Kidney (tissue), 14 donors: ENCODE results near the gene CDX2. TPM values are rescaled to one million over a fixed set of nuclear protein-coding genes. Genes with fewer than 3 reads are reported as not detected.
A peak's percentile ranks its signal among the peaks of the same experiment; 100 is the strongest.

Source experiments
- DNase-seq, 5 donors: peaks; one replicate each; pipeline ENCODE4 v3.0.0-alpha.2; 2013 to 2020
- FAIRE-seq: peaks from 2 replicates; lab custom pipeline; 2012; peaks lifted over from hg19 to GRCh38; lab: Jason Lieb, UNC
- H3K27ac ChIP-seq, 2 donors: one replicate each; pipeline ENCODE4 v1.7.0; 2013; ENCODE audit warnings: low read depth in 2 of 2, low read length in 2 of 2, inconsistent platforms in 1 of 2
- H3K27me3 ChIP-seq: one replicate; pipeline ENCODE4 v1.7.1; 2013; ENCODE audit warnings: low read length, inconsistent platforms; ENCODE audit not compliant: control insufficient read depth, insufficient read depth
- H3K36me3 ChIP-seq, 3 donors: one replicate each; pipeline versions ENCODE4 v1.7.0 to v1.7.1; 2013; ENCODE audit warnings: low read length in 3 of 3, control low read depth in 1 of 3, inconsistent platforms in 1 of 3; ENCODE audit not compliant: insufficient read depth in 3 of 3, control insufficient read depth in 2 of 3
- H3K4me1 ChIP-seq, 3 donors: one replicate each; pipeline versions ENCODE4 v1.7.0 to v1.7.1; 2013; ENCODE audit warnings: low read length in 3 of 3, inconsistent platforms in 1 of 3, low read depth in 1 of 3; ENCODE audit not compliant: control insufficient read depth in 2 of 3, insufficient read depth in 2 of 3
- H3K4me3 ChIP-seq, 3 donors: one replicate each; pipeline versions ENCODE4 v1.7.0 to v1.8.1; 2013; ENCODE audit warnings: low read length in 3 of 3, control low read depth in 1 of 3, inconsistent platforms in 1 of 3
- H3K9ac ChIP-seq, 3 donors: one replicate each; pipeline versions ENCODE4 v1.7.0 to v1.7.1; 2013; ENCODE audit warnings: low read length in 3 of 3, control low read depth in 1 of 3, inconsistent platforms in 1 of 3
- H3K9me3 ChIP-seq, 3 donors: one replicate each; pipeline versions ENCODE4 v1.7.0 to v1.7.1; 2013; ENCODE audit warnings: low read length in 3 of 3, control low read depth in 1 of 3, inconsistent platforms in 1 of 3; ENCODE audit not compliant: control insufficient read depth in 2 of 3, insufficient read depth in 1 of 3
- intact Hi-C: fragments of 100-400 bp; cut with DNase I; formaldehyde crosslinking; loops from one replicate; pipeline ENCODE4 v1.11.1; 2022
- polyA plus RNA-seq: library from polyadenylated mRNA; stranded (reverse); fragments of 350-450 nt; fragmentation: Illumina TruSeq; extraction: RNeasy Lipid Tissue Mini Kit (QIAGEN cat#74804); gene quantifications from one replicate; pipeline ENCODE4 v1.2.3, GENCODE V29; 2014; ENCODE audit warnings: low read depth, low replicate concordance; ENCODE audit not compliant: insufficient read depth
- total RNA-seq: library from RNA; stranded (reverse); fragmentation: NEBNext Ultra II Directional; extraction: Animal tissue kit (Norgen Biotek cat#: 25700); gene quantifications from one replicate; pipeline ENCODE4 v1.2.1, GENCODE V29; 2021
- TF ChIP-seq, protein P1 (sequence below): IDR thresholded peaks from 3 replicates; pipeline ENCODE4 v1.5.1; 2012; ENCODE audit warnings: mild to moderate bottlenecking, moderate library complexity, borderline replicate concordance; ENCODE audit not compliant: insufficient read depth; ENCODE audit errors: extremely low read depth
- donor health status: control.
- donor health status: control.
- donor health status: control.
- donor health status: control.
- donor health status: control.
- donor health status: DM: yes; HTN: yes; CAD: no.
- donor health status: Normal renal cell carcinoma (clear cell type).

The CDX2 gene
- total and polyA plus RNA-seq, 2 donors from 2014 or later, result not detected

GRCh38 chr13:27919934-27920676, 49.0 kb downstream of the CDX2 start, which contains the start of gene PDX1:
Gene PDX1, plus strand, starts transcription at chr13:27920000. Its CDS starts 139 bp downstream, at chr13:27920139.
- peak in 4 of 5 donors; percentile 53 to 72 (median 58) for DNase-seq
- H3K4me3 ChIP-seq, result peak within 1 kb of the TSS in 1 of 3 donors; percentile 36

DNA sequence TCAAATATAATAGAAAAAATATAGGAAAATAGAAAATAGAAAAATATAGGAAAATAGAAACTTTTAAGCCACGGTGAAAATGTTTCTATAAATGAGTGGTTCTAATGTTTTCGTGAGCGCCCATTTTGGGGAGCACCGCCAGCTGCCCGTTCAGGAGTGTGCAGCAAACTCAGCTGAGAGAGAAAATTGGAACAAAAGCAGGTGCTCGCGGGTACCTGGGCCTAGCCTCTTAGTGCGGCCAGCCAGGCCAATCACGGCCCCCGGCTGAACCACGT, 49.5 kb downstream of the CDX2 start:
- H3K27me3 ChIP-seq, result peaks cover 70% of the 10 kb centered on the region
- no peaks in the 10 kb centered on the region for H3K9me3 ChIP-seq
- no peak for DNase-seq
- intact Hi-C loops, result no loop called here
- TF ChIP-seq, protein P1, sequence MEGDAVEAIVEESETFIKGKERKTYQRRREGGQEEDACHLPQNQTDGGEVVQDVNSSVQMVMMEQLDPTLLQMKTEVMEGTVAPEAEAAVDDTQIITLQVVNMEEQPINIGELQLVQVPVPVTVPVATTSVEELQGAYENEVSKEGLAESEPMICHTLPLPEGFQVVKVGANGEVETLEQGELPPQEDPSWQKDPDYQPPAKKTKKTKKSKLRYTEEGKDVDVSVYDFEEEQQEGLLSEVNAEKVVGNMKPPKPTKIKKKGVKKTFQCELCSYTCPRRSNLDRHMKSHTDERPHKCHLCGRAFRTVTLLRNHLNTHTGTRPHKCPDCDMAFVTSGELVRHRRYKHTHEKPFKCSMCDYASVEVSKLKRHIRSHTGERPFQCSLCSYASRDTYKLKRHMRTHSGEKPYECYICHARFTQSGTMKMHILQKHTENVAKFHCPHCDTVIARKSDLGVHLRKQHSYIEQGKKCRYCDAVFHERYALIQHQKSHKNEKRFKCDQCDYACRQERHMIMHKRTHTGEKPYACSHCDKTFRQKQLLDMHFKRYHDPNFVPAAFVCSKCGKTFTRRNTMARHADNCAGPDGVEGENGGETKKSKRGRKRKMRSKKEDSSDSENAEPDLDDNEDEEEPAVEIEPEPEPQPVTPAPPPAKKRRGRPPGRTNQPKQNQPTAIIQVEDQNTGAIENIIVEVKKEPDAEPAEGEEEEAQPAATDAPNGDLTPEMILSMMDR, result no peak
- H3K4me1 ChIP-seq, result peaks cover 0 to 9% (median 0%) of the 10 kb centered on the region in 3 donors
- no peaks in the 10 kb centered on the region for H3K36me3 ChIP-seq
- no peak for FAIRE-seq
- no peak overlapping the region for H3K9ac ChIP-seq
- H3K27ac ChIP-seq, result no peak overlapping the region
- H3K4me3 ChIP-seq, result no peak overlapping the region

More at GRCh38 chr13:27919934-27920676, 49.0 kb downstream of the CDX2 start, which contains the start of gene PDX1:
- H3K27me3 ChIP-seq, result peaks cover 70% of the 10 kb centered on the region
- intact Hi-C loops, result no loop called here
- no peak for FAIRE-seq
- H3K27ac ChIP-seq, result no peak within 1 kb of the TSS
- H3K9me3 ChIP-seq, result no peaks in the 10 kb centered on the region
- no peaks in the 10 kb centered on the region for H3K36me3 ChIP-seq
- H3K9ac ChIP-seq, result no peak within 1 kb of the TSS
- peaks cover 0 to 9% (median 0%) of the 10 kb centered on the region in 3 donors for H3K4me1 ChIP-seq
- TF ChIP-seq, protein P1, result no peak

DNA sequence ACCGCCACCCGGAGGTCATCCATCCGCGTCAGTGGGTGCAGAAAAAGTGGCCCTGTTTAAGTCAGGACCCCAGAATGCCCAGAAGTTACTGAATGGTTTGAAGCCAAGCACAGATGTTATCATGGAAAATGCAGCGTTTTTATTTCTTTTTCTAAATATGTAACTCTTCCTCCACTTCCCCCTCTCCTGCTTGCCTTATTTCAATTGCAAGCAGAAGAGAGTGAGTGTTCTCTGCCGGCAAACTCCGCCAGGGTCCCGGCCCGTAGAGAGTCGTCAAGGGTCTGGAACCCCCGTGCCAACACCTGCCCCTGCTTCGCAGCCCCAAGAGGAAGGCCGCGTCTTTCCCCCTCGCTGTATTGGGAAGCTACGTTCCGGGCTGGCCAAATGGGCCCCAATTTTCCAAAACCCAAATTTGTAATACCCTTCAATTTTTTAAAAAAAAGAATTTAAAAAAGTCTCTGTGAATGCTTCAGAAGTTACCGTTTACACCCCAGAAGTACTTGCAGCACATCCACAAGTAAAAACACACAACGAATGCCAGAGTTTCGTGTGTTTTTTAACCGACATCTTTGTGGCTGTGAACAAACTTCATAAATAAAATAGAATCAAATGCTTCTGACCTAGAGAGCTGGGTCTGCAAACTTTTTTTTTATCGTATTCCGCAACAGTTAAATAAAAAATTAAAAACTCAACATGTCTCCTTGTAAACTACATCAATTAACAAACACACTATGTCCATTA, 50.0 kb downstream of the CDX2 start:
- H3K36me3 ChIP-seq, result no peaks in the 10 kb centered on the region
- no peak overlapping the region for H3K4me3 ChIP-seq
- intact Hi-C loops, result no loop called here
- TF ChIP-seq, protein P1, result no peak
- H3K9me3 ChIP-seq, result no peaks in the 10 kb centered on the region
- H3K9ac ChIP-seq, result no peak overlapping the region
- peaks cover 0 to 9% (median 0%) of the 10 kb centered on the region in 3 donors for H3K4me1 ChIP-seq
- H3K27me3 ChIP-seq, result peaks cover 72% of the 10 kb centered on the region
- peak in 1 of 5 donors; percentile 36 for DNase-seq
- FAIRE-seq, result no peak
- H3K27ac ChIP-seq, result no peak overlapping the region
